Embryonic facial prominence (tissue), 1 donor: ENCODE data around the gene ATP1A3.

Source experiments
- DNase-seq: peaks from one replicate; pipeline ENCODE4 v3.0.0-alpha.2; 2016; ENCODE audit errors: extremely low spot score

Gene ATP1A3

DNA sequence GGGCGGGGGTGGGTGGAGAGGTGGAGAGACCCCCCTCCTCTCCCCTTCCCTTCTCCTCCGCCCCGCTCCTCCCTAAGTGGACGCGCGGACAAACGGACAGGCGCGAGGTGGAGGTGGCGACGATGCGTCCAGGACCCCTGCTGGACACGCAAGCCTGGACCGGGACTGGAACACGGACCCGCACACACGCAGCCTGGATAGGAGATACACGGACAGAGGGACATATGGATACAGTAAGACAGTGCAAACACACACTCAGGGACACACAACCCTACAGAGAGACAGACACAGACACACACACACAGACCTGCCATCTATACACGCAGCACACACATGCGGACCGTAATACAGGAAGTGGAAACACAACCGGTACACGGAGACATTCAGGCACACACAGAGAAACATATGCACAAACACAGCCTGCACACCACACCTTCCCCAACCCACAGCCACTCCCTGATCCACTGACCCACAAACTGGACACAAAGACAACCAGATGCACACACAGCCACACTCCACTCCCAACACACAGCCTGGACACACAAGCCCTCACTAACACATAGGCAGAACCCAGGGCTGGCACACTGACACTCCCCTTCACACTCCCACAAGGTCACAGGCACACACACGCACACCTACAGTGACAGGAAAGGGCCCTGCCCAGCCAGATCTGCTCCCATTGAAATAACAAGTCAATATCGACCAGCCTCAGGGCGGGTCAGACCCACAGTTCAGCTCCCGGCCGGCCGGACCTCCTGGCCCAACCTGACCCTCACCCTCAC, 65.1 kb downstream of the ATP1A3 start:
- no peak for DNase-seq

DNA sequence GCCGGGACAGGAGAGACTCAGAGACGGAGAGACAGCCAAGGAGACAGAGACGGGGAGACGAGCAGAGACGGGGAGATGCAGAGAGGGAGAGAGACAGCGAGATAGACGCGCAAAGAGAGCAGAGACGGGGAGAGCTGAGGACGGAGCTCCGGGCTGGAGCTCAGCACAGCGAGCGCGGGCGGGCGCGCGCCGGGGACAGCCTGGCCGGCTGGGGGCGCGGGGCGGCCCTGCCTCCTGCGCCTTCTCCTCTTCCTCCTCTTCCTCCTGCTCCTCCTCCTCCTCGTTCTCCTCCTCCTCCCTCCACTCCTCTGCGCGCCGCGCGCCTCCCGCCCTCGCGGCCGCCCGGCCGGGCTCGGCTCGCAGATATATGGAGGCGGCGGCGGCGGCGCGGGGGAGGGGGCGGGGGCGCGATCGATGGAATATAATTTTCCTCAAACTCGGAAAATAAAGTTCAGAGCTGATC, 65.8 kb downstream of the ATP1A3 start, which contains the start of gene ERFL:
Gene ERFL (minus strand): TSS at position 229 of the 463 bp plus-strand sequence. CDS start 15,530 bp downstream, outside the sequence.
- no peak for DNase-seq

DNA sequence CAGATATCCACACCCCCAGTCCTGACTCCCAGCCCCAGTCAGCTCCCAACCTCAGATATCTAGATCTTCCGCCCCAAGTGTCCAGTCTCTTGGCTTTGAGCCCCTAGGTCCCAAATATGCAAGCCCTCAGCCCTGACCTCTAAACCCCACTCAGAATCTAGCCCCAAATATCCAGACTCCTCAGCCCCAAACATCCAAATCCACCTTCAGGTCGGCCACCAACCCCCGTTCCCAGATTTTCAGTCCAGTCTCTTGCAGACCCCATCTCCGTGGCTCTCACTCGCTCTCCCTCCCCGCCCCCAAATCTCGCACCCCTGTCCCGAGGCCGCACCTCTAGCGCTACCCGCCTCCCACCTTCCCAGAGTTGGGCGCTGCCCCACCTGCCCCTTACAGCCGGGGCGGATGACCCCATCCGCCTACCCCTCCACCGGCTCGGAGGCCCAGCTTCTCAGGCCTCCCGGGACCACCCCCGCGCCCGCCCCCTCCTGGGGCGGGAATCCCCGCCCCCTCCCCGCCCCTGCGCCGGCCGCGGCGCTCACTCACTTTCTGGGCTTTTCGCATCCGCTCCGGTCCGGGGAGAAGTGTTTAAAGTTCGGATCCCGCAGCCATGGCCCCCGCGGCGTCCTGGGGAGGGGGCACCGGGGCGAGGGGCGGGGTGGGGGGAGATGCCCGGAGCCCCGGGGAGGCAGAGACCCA, 66.4 kb downstream of the ATP1A3 start:
- DNase-seq = no peak

- no peak for DNase-seq
Observed at GRCh38 chr19:41926763-41927496, 67.1 kb downstream of the ATP1A3 start.

DNA sequence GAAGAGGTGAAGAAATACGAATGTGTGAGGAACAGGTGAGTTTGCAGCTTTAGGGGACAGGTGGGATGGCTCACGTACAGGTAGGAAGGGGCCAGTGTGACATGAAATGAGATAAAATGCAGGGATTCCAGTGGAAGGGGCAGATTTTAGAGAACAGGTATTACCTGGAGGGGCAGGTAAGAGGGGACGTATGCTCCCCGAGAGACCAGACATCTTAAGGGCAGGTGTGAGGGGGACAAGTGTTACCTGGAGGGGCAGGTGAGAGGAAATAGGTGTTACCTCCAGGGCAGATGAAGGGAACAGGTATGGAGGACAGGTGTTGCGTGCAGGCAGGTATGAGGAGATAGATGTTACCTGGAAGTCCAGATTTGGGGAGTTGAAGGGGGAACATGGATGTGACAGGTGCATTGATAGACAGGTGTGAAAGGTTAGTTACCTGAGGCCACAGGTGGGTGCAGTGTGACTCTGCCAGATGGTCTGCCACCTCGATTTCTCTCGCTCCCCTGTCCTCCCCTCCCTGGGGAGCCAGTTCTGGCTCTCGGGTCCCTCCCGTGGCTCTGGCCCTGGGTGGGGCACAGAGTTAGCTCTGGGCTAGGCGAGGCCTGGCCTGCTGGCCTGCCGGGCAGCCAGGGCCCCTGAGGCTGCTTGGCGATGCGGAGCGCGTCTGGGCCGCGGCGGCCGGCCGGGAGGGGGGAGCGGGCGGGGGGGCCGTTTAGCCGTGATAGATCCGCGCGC, 67.8 kb downstream of the ATP1A3 start:
- DNase-seq = no peak

DNA sequence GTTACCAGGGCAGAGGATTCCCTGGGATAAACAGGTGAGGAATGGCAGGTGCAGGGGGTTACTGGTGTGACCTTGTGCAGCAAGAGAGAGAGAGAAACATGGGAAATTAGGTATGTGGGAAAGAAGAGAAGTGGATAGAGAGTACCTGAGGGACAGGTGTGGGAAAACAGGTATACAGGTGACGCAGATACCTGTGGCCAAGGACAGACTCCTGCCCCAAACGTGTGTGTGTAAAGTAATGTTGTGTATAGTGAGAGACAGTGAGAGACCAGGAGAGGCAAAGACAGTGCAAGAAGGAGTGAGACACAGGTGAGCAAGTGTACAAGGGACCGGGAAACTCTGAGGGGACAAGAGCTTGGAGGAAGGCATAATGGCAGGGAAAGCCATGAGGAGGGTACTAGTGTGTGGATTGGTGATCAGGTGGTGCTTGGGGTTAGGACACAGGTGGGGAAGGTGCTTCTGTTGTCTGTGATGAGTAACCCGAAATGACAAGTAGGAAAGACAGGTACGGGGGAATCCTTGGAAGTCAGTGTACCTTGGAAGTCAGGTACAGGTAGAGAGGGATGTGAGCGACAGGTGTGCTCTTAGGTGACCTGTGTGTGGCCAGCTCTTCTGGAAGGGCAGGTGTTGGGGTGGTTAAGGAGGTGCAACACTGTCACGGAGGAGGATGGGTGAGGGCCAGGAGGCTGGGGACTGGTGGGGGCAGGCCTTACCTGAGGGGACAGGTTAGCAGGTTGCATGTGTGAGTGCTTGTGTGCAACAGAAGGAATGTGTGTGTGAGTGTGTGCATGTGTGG, 68.6 kb downstream of the ATP1A3 start:
- no peak for DNase-seq

- DNase-seq = no peak
Observed at GRCh38 chr19:41924151-41925145, 69.6 kb downstream of the ATP1A3 start.

- DNase-seq = no peak
Observed at GRCh38 chr19:41923045-41923788, 70.8 kb downstream of the ATP1A3 start.

GRCh38 chr19:41922585-41922984, 71.4 kb downstream of the ATP1A3 start:
- DNase-seq = no peak

DNA sequence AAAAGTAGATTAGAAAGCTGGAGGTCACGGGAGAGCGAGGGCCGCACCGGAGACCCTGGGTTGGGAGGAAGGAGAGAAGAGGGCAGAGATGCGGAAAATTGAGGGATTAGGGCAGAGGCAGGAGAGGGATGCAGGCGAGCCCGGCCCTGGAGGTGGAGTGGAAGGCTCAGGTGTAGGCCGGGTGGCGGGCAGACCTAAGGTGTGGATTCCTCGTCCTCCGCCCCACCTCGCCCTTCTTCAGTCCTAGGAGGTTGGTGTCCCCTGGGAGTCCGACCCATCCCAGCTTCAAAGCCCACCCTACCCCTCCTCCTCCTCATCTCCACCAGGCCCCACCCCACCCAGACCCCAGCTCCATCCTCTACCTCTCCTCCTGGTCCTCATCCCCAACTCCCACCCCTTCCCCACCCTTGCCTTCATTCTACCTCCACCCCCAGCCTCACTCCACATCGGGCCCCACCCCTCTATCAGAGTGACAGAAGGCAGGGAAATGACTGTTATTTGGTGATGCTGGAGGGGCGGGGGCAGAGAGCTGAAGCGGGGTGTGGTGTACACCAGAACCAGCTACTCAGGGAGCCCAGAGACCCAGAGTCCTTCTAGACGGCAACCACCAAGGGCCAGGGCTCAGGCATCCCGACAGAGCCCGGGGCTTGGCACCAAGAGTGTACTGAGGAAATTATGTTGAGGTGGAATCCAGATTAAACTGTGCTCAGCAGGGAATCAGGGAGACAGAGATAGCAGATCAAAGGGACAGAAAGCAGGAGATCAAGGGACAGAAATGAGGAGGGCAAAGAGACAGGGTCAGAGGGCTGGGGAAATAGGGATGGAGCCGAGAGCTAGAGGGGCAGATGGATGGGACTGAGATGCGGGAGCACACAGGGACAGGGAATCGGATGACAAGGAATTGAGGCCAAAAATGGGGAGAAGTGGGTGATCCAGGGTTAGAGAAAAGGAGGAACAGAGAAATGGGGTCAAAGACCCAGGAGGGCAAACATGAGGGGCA, 72.2 kb downstream of the ATP1A3 start:
- DNase-seq = no peak

GRCh38 chr19:41920882-41921576, 73.0 kb downstream of the ATP1A3 start:
- DNase-seq = no peak

DNA sequence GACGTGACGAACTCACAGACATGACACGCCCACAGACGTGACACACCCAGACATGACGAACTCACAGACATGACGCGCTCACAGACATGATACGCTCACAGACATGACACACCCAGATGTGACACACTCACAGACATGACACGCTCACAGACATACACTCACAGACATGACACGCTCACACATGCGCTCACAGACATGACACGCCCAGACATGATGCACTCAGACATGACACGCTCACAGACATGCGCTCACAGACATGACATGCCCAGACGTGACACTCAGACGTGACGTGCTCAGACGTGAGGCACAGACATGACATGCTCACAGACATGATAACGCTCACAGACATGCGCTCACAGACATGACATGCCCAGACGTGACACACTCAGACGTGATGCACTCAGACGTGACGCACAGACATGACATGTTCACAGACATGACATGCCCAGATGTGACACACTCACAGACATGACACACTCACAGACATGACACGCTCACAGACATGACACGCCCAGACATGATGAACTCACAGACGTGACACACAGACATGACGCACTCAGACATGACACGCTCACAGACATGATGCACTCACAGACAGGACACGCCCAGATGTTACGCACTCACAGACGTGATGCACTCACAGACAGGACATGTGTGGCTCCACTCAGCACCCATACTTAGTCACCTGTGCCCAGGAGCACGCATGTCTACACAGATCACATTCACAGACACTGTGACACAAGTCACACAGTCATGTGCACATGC, 73.9 kb downstream of the ATP1A3 start:
- no peak for DNase-seq

- no peak for DNase-seq
Observed at GRCh38 chr19:41918653-41919244, 75.3 kb downstream of the ATP1A3 start.

GRCh38 chr19:41918095-41918494, 75.9 kb downstream of the ATP1A3 start:
- DNase-seq = no peak

DNA sequence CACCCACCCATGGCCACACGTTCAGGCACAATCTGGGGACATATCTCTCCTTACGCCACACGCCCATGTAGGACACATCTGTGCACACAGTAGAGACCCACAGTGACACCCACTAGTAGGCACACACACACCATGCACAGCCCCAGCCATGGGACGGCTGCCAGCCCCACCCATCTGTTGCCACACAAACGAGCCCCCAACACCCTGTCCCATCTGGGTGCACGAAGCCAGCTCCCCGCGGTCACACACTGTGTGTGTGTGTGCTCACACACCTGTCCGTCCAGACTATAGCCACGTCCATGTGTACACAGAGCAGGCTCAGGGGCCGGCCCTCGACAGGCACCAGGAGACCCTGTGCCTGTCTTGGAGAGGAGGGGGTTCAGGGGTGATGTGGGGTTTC, 76.4 kb downstream of the ATP1A3 start:
- no peak for DNase-seq
